HUES6 (cell line): ENCODE results near the gene SPESP1.
"Not testable (repeated sequence)": the region's sequence is repeated elsewhere in the genome, so short reads cannot be mapped to it uniquely, and the experiment has no call there.

Experiments used
- H3K27ac ChIP-seq: 2 replicates; pipeline ENCODE4 v1.7.0; 2013; ENCODE audit warnings: low read depth, mild to moderate bottlenecking, low read length, inconsistent platforms
- H3K27me3 ChIP-seq: 2 replicates; pipeline ENCODE4 v1.6.1; 2013; ENCODE audit warnings: low read length; ENCODE audit not compliant: control insufficient read depth, insufficient read depth
- H3K36me3 ChIP-seq: 2 replicates; pipeline ENCODE4 v1.6.1; 2013; ENCODE audit warnings: low read length; ENCODE audit not compliant: control insufficient read depth, insufficient read depth
- H3K4me1 ChIP-seq: 2 replicates; pipeline ENCODE4 v1.6.1; 2013; ENCODE audit warnings: low read length; ENCODE audit not compliant: control insufficient read depth, insufficient read depth
- H3K4me3 ChIP-seq: 2 replicates; pipeline ENCODE4 v1.5.1; 2013; ENCODE audit warnings: low read depth, low read length
- H3K9ac ChIP-seq: one replicate; pipeline ENCODE4 v1.6.1; 2013; ENCODE audit warnings: mild to moderate bottlenecking, low read length
- H3K9me3 ChIP-seq: 2 replicates; pipeline ENCODE4 v1.6.1; 2013; ENCODE audit warnings: low read depth, low read length; ENCODE audit not compliant: control insufficient read depth, insufficient read depth

Gene SPESP1

GRCh38 chr15:68962465-68962864 is 32.1 kb downstream of the SPESP1 start:
- no peaks in the 10 kb centered on the region for H3K36me3 ChIP-seq
- H3K4me3 ChIP-seq, result no peak overlapping the region
- H3K27me3 ChIP-seq, result no peaks in the 10 kb centered on the region
- H3K9me3 ChIP-seq, result peaks cover 23% of the 10 kb centered on the region; the same call in 1 of the 2 replicates
- H3K4me1 ChIP-seq, result no peaks in the 10 kb centered on the region
- H3K9ac ChIP-seq, result no peak overlapping the region
- no peak overlapping the region for H3K27ac ChIP-seq

DNA sequence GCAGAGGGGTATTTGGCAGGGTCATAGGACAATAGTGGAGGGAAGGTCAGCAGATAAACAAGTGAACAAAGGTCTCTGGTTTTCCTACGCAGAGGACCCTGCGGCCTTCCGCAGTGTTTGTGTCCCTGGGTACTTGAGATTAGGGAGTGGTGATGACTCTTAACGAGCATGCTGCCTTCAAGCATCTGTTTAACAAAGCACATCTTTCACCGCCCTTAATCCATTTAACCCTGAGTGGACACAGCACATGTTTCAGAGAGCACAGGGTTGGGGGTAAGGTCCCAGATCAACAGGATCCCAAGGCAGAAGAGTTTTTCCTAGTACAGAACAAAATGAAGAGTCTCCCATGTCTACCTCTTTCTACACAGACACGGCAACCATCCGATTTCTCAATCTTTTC is 33.4 kb downstream of the SPESP1 start:
- not testable (repeated sequence) for H3K4me1 ChIP-seq, H3K27ac ChIP-seq, H3K9ac ChIP-seq, H3K27me3 ChIP-seq, H3K4me3 ChIP-seq, H3K36me3 ChIP-seq
- H3K9me3 ChIP-seq, result peaks cover 31% of the 10 kb centered on the region

- Histone ChIP-seq H3K4me3 (no peak overlapping the region), H3K4me1 (no peaks in the 10 kb centered on the region), H3K27ac (no peak overlapping the region), H3K9ac (no peak overlapping the region), H3K36me3 (no peaks in the 10 kb centered on the region), H3K9me3 (peaks cover 42% of the 10 kb centered on the region), H3K27me3 (no peaks in the 10 kb centered on the region)
These were observed 36.7 kb downstream of the SPESP1 start for GRCh38 chr15:68966996-68967395.

GRCh38 chr15:68967948-68968347 is 37.6 kb downstream of the SPESP1 start:
- no peaks in the 10 kb centered on the region for H3K4me1 ChIP-seq
- H3K4me3 ChIP-seq, result no peak overlapping the region
- no peaks in the 10 kb centered on the region for H3K36me3 ChIP-seq
- H3K9me3 ChIP-seq, result peaks cover 42% of the 10 kb centered on the region
- no peak overlapping the region for H3K9ac ChIP-seq
- H3K27ac ChIP-seq, result no peak overlapping the region
- H3K27me3 ChIP-seq, result no peaks in the 10 kb centered on the region

GRCh38 chr15:68969298-68969697 is 39.0 kb downstream of the SPESP1 start:
- peaks cover 37% of the 10 kb centered on the region for H3K9me3 ChIP-seq
- H3K9ac ChIP-seq, result no peak overlapping the region
- no peaks in the 10 kb centered on the region for H3K36me3 ChIP-seq
- no peaks in the 10 kb centered on the region for H3K27me3 ChIP-seq
- H3K27ac ChIP-seq, result no peak overlapping the region
- no peak overlapping the region for H3K4me3 ChIP-seq
- no peaks in the 10 kb centered on the region for H3K4me1 ChIP-seq

DNA sequence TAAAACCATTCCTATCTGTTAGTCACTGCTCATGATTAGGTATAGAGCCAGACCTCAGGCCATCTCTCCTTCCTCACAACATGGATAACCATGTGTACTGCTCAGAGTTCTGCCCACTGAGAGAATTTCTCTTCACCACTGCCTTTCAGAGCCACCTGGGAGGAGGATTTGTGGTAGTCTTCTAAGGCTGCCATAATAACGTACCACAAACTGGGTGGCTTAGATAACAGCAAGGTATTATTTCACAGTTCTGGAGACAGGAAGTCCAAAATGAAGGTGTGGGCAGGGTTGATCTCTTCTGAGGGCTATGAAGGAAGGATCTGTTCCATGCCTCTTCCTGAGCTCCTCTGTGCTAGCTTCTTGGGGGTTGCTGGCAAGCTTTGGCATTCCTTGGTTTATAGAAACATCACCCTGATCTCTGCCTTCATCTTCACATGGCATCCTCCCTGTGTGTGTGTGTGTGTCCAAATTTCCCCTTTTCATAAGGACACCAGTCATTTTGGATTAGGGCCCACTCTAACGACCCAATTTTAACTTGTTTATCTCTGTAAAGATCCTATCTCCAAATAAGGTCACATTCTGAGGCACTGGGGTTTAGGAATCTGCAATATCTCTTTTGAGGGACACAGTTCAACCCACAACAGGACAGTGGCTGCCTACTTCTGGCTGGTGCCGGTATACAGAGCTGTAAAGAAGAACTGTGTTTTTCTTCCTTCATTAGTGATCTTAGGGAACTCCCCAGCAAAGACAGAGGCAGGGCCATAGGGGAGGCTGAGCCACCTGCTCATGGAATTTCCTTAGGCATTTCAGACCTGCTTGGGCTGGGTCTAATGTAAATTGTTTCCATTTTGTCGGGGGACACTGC is 42.1 kb downstream of the SPESP1 start:
- Histone ChIP-seq H3K27me3 (no peaks in the 10 kb centered on the region), H3K9me3 (peaks cover 39% of the 10 kb centered on the region), H3K9ac (no peak overlapping the region), H3K4me3 (no peak overlapping the region), H3K36me3 (no peaks in the 10 kb centered on the region), H3K4me1 (no peaks in the 10 kb centered on the region), H3K27ac (no peak overlapping the region)

GRCh38 chr15:68975651-68976160 is 45.4 kb downstream of the SPESP1 start:
- not testable (repeated sequence) for H3K9ac ChIP-seq, H3K4me1 ChIP-seq, H3K27me3 ChIP-seq, H3K36me3 ChIP-seq, H3K27ac ChIP-seq, H3K4me3 ChIP-seq
- peaks cover 32% of the 10 kb centered on the region for H3K9me3 ChIP-seq

GRCh38 chr15:68977426-68977825 is 47.1 kb downstream of the SPESP1 start:
- H3K4me1 ChIP-seq, H3K9ac ChIP-seq, H3K27ac ChIP-seq: not testable (repeated sequence)

GRCh38 chr15:68979006-68979405 is 48.7 kb downstream of the SPESP1 start:
- Histone ChIP-seq H3K9me3 (peaks cover 37% of the 10 kb centered on the region), H3K27me3 (no peaks in the 10 kb centered on the region), H3K9ac (no peak overlapping the region), H3K27ac (no peak overlapping the region), H3K36me3 (no peaks in the 10 kb centered on the region), H3K4me1 (no peaks in the 10 kb centered on the region), H3K4me3 (no peak overlapping the region)

More at GRCh38 chr15:68977426-68977825, 47.1 kb downstream of the SPESP1 start:
- not testable (repeated sequence) for H3K36me3 ChIP-seq, H3K27me3 ChIP-seq, H3K4me3 ChIP-seq
- H3K9me3 ChIP-seq, result peaks cover 37% of the 10 kb centered on the region

- Histone ChIP-seq H3K36me3 (no peaks in the 10 kb centered on the region), H3K4me1 (no peaks in the 10 kb centered on the region), H3K27ac (no peak overlapping the region), H3K9me3 (peaks cover 37% of the 10 kb centered on the region), H3K27me3 (no peaks in the 10 kb centered on the region), H3K4me3 (no peak overlapping the region), H3K9ac (no peak overlapping the region)
These were observed 49.5 kb downstream of the SPESP1 start for GRCh38 chr15:68979816-68980215.

GRCh38 chr15:68980786-68981185 is 50.5 kb downstream of the SPESP1 start:
- H3K4me3 ChIP-seq, result no peak overlapping the region

More at GRCh38 chr15:68980786-68981185, 50.5 kb downstream of the SPESP1 start:
- Histone ChIP-seq H3K9me3 (peaks cover 34% of the 10 kb centered on the region), H3K4me1 (no peaks in the 10 kb centered on the region), H3K9ac (no peak overlapping the region), H3K27me3 (no peaks in the 10 kb centered on the region), H3K36me3 (no peaks in the 10 kb centered on the region), H3K27ac (no peak overlapping the region)
